ENCODE results near the gene TIE1.
A peak's percentile ranks its signal among the peaks of the same experiment; 100 is the strongest.

DNA sequence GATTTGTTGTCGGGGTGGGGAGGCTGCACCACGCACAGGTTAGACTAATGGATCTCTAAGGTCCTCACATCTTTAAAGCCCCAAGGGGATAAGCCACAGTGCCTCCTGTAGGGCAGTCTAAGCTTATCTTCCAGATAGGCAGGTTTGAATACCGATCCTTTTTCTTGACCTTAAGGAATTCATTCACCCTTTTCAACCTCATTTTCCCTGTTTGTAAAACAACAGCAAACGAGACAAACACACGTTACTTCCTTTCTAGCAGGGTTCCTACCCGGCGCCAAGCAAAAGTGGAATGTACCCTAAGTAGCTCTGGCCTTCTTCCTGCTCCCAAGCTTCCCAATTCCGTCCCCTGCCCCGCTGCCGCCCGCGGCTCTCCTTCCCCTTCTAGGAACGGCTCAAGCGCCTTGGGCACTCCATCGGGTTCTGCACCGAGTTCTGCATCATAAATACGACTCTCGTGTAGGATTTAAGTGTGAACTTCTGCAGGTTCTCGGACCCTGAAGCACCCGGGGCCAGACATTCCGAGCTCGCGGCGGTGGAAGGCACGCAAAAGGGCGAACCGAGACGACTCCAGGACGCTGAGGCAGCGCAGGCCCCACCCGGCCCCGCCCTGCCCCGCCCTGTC is 57.5 kb downstream of the TIE1 start:
- no peak for TF ChIP-seq EZH2 (IDR thresholded peaks at IDR 0.05)
- TF ChIP-seq POLR2AphosphoS5 (IDR thresholded peaks at IDR 0.05; ENCODE audit: borderline replicate concordance, low read depth, low read length) = peak; percentile 88
